ENCODE results near the gene MESP1. TPM values are rescaled to one million over a fixed set of nuclear protein-coding genes. Genes with fewer than 3 reads are reported as not detected.

MESP1 gene
- 2.9 to 7.5 TPM (median 6.2 TPM) in 5 replicates for total RNA-seq (2022; extraction: Qiagen RNA extraction; ENCODE audit: low read depth)

GRCh38 chr15:89750560-89751542, at the start of gene MESP1:
TSS of gene MESP1 (minus strand) at chr15:89751249. CDS start at chr15:89751231, 18 bp downstream.

GRCh38 chr15:89776274-89777072, 25.4 kb upstream of the MESP1 start, which contains the start of gene MESP2:
TSS of gene MESP2 (plus strand) at chr15:89776332. CDS start at chr15:89776358, 26 bp downstream.

Other genes starting within 250 kb of the MESP1 start
- 12.8 to 15.7 TPM (median 14.9 TPM) in 5 replicates for gene TICRR, start 175.8 kb downstream of the MESP1 start, total RNA-seq (2022; extraction: Qiagen RNA extraction; ENCODE audit: low read depth)
- gene KIF7, start 95.8 kb downstream of the MESP1 start, total RNA-seq (2022; extraction: Qiagen RNA extraction; ENCODE audit: low read depth) = 3.3 to 5.6 TPM (median 3.9 TPM) in 5 replicates
- gene PLIN1, start 71.9 kb downstream of the MESP1 start, total RNA-seq (2022; extraction: Qiagen RNA extraction; ENCODE audit: low read depth) = 0.06 to 0.11 TPM (median 0.08 TPM) in 3 of 5 replicates, not detected in the others
- 5.9 to 7.7 TPM (median 6.9 TPM) in 5 replicates for gene PEX11A, start 60.5 kb downstream of the MESP1 start, total RNA-seq (2022; extraction: Qiagen RNA extraction; ENCODE audit: low read depth)
- 0.06 to 0.28 TPM (median 0.21 TPM) in 4 of 5 replicates, not detected in the other for gene WDR93, start 60.4 kb downstream of the MESP1 start, total RNA-seq (2022; extraction: Qiagen RNA extraction; ENCODE audit: low read depth)
- 0.41 to 0.73 TPM (median 0.51 TPM) in 4 of 5 replicates, not detected in the other for gene MESP2, start 25.1 kb upstream of the MESP1 start, total RNA-seq (2022; extraction: Qiagen RNA extraction; ENCODE audit: low read depth)
- 27.2 to 39.1 TPM (median 35.6 TPM) in 5 replicates for gene ANPEP, start 63.6 kb upstream of the MESP1 start, total RNA-seq (2022; extraction: Qiagen RNA extraction; ENCODE audit: low read depth)
- 35.7 to 85.4 TPM (median 42.2 TPM) in 5 replicates for gene AP3S2, start 142.7 kb upstream of the MESP1 start, total RNA-seq (2022; extraction: Qiagen RNA extraction; ENCODE audit: low read depth)
- gene ARPIN, start 161.7 kb upstream of the MESP1 start, total RNA-seq (2022; extraction: Qiagen RNA extraction; ENCODE audit: low read depth) = 9.2 to 12.5 TPM (median 12.0 TPM) in 5 replicates